Measurements from ENCODE around the gene MAEA. TPM values are rescaled to one million over a fixed set of nuclear protein-coding genes. Genes with fewer than 3 reads are reported as not detected.

Gene MAEA
- total and polyA plus RNA-seq, 10 of the 15 experiments (the other 5 are each of a cell fraction or from before 2014, with no cell fraction given): 3.6 to 67.1 (median 54.6) TPM

GRCh38 chr4:1378559-1379231 is 89.0 kb downstream of the MAEA start (continued):
- TF ChIP-seq ZBTB11 (CRISPR knock-in tag; IDR thresholded peaks at IDR 0.05): no peak
- no peak for TF ChIP-seq RAD21 (IDR thresholded peaks at IDR 0.05; ENCODE audit: insufficient read depth, low read depth, low read length)

GRCh38 chr4:1379351-1379781 is 89.7 kb downstream of the MAEA start:
- Histone ChIP-seq H4K20me1 (ENCODE audit: control insufficient read depth, insufficient read depth) (no peaks in the 10 kb centered on the region), H3K27me3 (replicated peaks in 1 of 2; ENCODE audit: control insufficient read depth in 2 of 2, insufficient read depth in 2 of 2, low read length in 1 of 2) (no peaks in the 10 kb centered on the region), H3K4me2 (ENCODE audit: control insufficient read depth, insufficient read depth) (no peak overlapping the region), H3K79me2 (ENCODE audit: control insufficient read depth, insufficient read depth, low read length) (no peaks in the 10 kb centered on the region), H3K4me1 (ENCODE audit: control insufficient read depth, insufficient read depth, low read length) (no peaks in the 10 kb centered on the region), H3K27ac (ENCODE audit: control insufficient read depth, insufficient read depth) (no peak overlapping the region), H3K9me3 (replicated peaks; ENCODE audit: control insufficient read depth, insufficient read depth, low read length) (no peaks in the 10 kb centered on the region), H3K4me3 (no peak overlapping the region), H3K36me3 (ENCODE audit: control insufficient read depth in 2 of 2, insufficient read depth in 2 of 2, low read length in 1 of 2) (no peaks in the 10 kb centered on the region; a peak in 2 of 4 replicates), H3K9ac (ENCODE audit: control insufficient read depth, insufficient read depth, low read length) (no peak overlapping the region), H2AFZ (ENCODE audit: control insufficient read depth, low read depth, low read length) (no peak overlapping the region)
- ChIA-PET POLR2A (no interaction called here), CTCF (no interaction called here), RAD21 (ENCODE audit: unreplicated experiment) (no interaction called here), SMC1A (ENCODE audit: uncharacterized antibody, unreplicated experiment) (no interaction called here)
- no TSS peak for BruUV-seq (replicated peaks)
- intact Hi-C loops (cut with micrococcal nuclease; ENCODE audit: unreplicated experiment): no loop called here
- ATAC-seq: no peak
- no peak for DNase-seq (ENCODE audit: low read depth, low spot score)
- in situ Hi-C loops (cut with MboI): no loop called here
- no peak for FAIRE-seq
- WGBS (ENCODE audit: insufficient coverage, insufficient replicate concordance, low lambda C conversion rate, missing lambda C conversion rate): 84% methylated on average over 24 of the region's 27 CpGs
- no peak for TF ChIP-seq JUND (IDR thresholded peaks at IDR 0.05; ENCODE audit: low read depth, low read length)
- TF ChIP-seq POLR2A (IDR thresholded peaks at IDR 0.05; ENCODE audit: low read depth, low read length): 0 out of 2 replicates have a peak, but pooled peaks have one; percentile 31
- TF ChIP-seq CTCF (IDR thresholded peaks at IDR 0.05 in 2 of 3, conservative IDR thresholded peaks at IDR 0.05 in 1 of 3; ENCODE audit: control insufficient read depth in 2 of 3, extremely low read depth in 1 of 3, insufficient read depth in 1 of 3, low read depth in 3 of 3, low read length in 3 of 3): no peak
- no peak for TF ChIP-seq NFYB (IDR thresholded peaks at IDR 0.05; ENCODE audit: insufficient read depth, low read depth, low read length)
- TF ChIP-seq MXI1 (IDR thresholded peaks at IDR 0.05; ENCODE audit: low read depth, low read length): no peak
- no peak for TF ChIP-seq CBFB (IDR thresholded peaks at IDR 0.05; ENCODE audit: low read depth)
- no peak for TF ChIP-seq CREB1 (IDR thresholded peaks at IDR 0.05; ENCODE audit: low read depth)

Data from GM12878 (cell line).